Endometrium (tissue), 2 donors: ENCODE measurements around the gene C14orf180.
"Not testable (repeated sequence)": the region's sequence is repeated elsewhere in the genome, so short reads cannot be mapped to it uniquely, and the experiment has no call there.

Experiments
- FAIRE-seq: peaks from 2 replicates; lab custom pipeline; 2012; peaks lifted over from hg19 to GRCh38; lab: Jason Lieb, UNC
- donor health status: control.
- donor health status: control.

The C14orf180 gene

GRCh38 chr14:104578321-104578720, 1.2 kb upstream of the C14orf180 start:
- FAIRE-seq: no peak

- not testable (repeated sequence) for FAIRE-seq
These were observed 375 bp downstream of the C14orf180 start for GRCh38 chr14:104579939-104580338.

GRCh38 chr14:104580961-104581360, 1.4 kb downstream of the C14orf180 start:
- no peak for FAIRE-seq

GRCh38 chr14:104581521-104581920, 2.0 kb downstream of the C14orf180 start:
- FAIRE-seq: no peak

GRCh38 chr14:104582005-104582404, 2.4 kb downstream of the C14orf180 start:
- no peak for FAIRE-seq

GRCh38 chr14:104582662-104583061, 3.1 kb downstream of the C14orf180 start:
- no peak for FAIRE-seq

- FAIRE-seq: no peak
These were observed 4.1 kb downstream of the C14orf180 start for GRCh38 chr14:104583424-104584306.

GRCh38 chr14:104584557-104584956, 5.0 kb downstream of the C14orf180 start:
- no peak for FAIRE-seq

GRCh38 chr14:104585966-104586697, 6.6 kb downstream of the C14orf180 start:
- no peak for FAIRE-seq

- no peak for FAIRE-seq
These were observed 7.5 kb downstream of the C14orf180 start for GRCh38 chr14:104586832-104587620.

- FAIRE-seq: no peak
These were observed 8.1 kb downstream of the C14orf180 start for GRCh38 chr14:104587641-104588040.

GRCh38 chr14:104588066-104588857, 8.7 kb downstream of the C14orf180 start:
- no peak for FAIRE-seq

- no peak for FAIRE-seq
These were observed 10.0 kb downstream of the C14orf180 start for GRCh38 chr14:104589338-104590195.

GRCh38 chr14:104590240-104590965, 10.8 kb downstream of the C14orf180 start:
- no peak for FAIRE-seq

GRCh38 chr14:104591031-104591430, 11.5 kb downstream of the C14orf180 start:
- no peak for FAIRE-seq

GRCh38 chr14:104591506-104592291, 12.1 kb downstream of the C14orf180 start:
- no peak for FAIRE-seq

GRCh38 chr14:104592292-104592672, 12.7 kb downstream of the C14orf180 start:
- no peak for FAIRE-seq

- FAIRE-seq: no peak
These were observed 13.2 kb downstream of the C14orf180 start for GRCh38 chr14:104592785-104593184.

- no peak for FAIRE-seq
These were observed 13.7 kb downstream of the C14orf180 start for GRCh38 chr14:104593241-104593701.
